Caco-2 (cell line): ENCODE measurements around the gene SUMF2. TPM values are rescaled to one million over a fixed set of nuclear protein-coding genes. Genes with fewer than 3 reads are reported as not detected.

ENCODE experiments used
- BruUV-seq: library from RNA; stranded (reverse); fragments of 400-500 nt; replicated peaks from 2 replicates; lab custom pipeline; 2021; lab: Mats Ljungman, UMichigan
- CTCF ChIA-PET: fragments of 300-600 bp; sonication (Branson Sonifier 250); formaldehyde crosslinking; loops from one replicate; lab custom pipeline; 2022; ENCODE audit warnings: antibody characterized with exemption; lab: Charles Lee
- POLR2A ChIA-PET: fragments of 300-600 bp; sonication (Branson Sonifier 250); formaldehyde crosslinking; loops from one replicate; lab custom pipeline; 2022; ENCODE audit warnings: antibody characterized with exemption; lab: Charles Lee
- DNase-seq, 2 experiments: peaks; one replicate each; pipeline versions ENCODE4 v3.0.0 to v3.0.0-alpha.2; 2020 to 2022
- H3K27me3 ChIP-seq: replicated peaks from 2 replicates; pipeline ENCODE4 v1.6.0; 2011; ENCODE audit warnings: low read length; ENCODE audit not compliant: control insufficient read depth, insufficient read depth
- H3K36me3 ChIP-seq: 2 replicates; pipeline ENCODE4 v1.5.1; 2011; ENCODE audit warnings: low read length; ENCODE audit not compliant: control insufficient read depth, insufficient read depth
- H3K4me1 ChIP-seq: fragments of 250-450 bp; sonication (Bioruptor Pico); 2 replicates; pipeline ENCODE4 v1.5.1; 2020; ENCODE audit warnings: mild to moderate bottlenecking
- H3K4me3 ChIP-seq: 2 replicates; pipeline ENCODE4 v1.5.1; 2011; ENCODE audit warnings: low read depth, mild to moderate bottlenecking, control low read depth, low read length
- H3K9me3 ChIP-seq: fragments of 250-450 bp; sonication (Bioruptor Pico); 2 replicates; pipeline ENCODE4 v1.5.1; 2020; ENCODE audit warnings: mild to moderate bottlenecking, moderate library complexity
- H3K27ac Mint-ChIP-seq: one replicate; pipeline ENCODE4 v1.8.0; 2022; ENCODE audit warnings: mixed read lengths; ENCODE audit not compliant: unreplicated experiment
- H3K27me3 Mint-ChIP-seq: one replicate; pipeline ENCODE4 v1.8.0; 2022; ENCODE audit warnings: mixed read lengths; ENCODE audit not compliant: insufficient read depth, unreplicated experiment
- H3K36me3 Mint-ChIP-seq: one replicate; pipeline ENCODE4 v1.8.0; 2022; ENCODE audit warnings: mild to moderate bottlenecking, mixed read lengths; ENCODE audit not compliant: insufficient read depth, unreplicated experiment
- H3K4me1 Mint-ChIP-seq: one replicate; pipeline ENCODE4 v1.8.0; 2022; ENCODE audit warnings: low read depth, mixed read lengths; ENCODE audit not compliant: unreplicated experiment
- H3K4me3 Mint-ChIP-seq: one replicate; pipeline ENCODE4 v1.8.0; 2022; ENCODE audit warnings: mild to moderate bottlenecking, moderate library complexity, mixed read lengths; ENCODE audit not compliant: unreplicated experiment
- H3K9me3 Mint-ChIP-seq: one replicate; pipeline ENCODE4 v1.8.0; 2022; ENCODE audit warnings: mixed read lengths; ENCODE audit not compliant: unreplicated experiment
- intact Hi-C: fragments of 100-400 bp; cut with micrococcal nuclease; formaldehyde crosslinking; loops from one replicate; pipeline ENCODE4 v1.10.0; 2022; ENCODE audit not compliant: unreplicated experiment
- total RNA-seq: library from RNA; stranded (reverse); gene quantifications from 2 replicates; pipeline ENCODE4 v1.2.3, GENCODE V29; 2022
- TF ChIP-seq, protein P1 (sequence below), 2 experiments: fragments of 200-600 bp in 1 of 2; IDR thresholded peaks; 1 replicate in 1 of 2; 2 replicates in 1 of 2; pipeline versions ENCODE4 v1.5.1 to v1.8.0; 2011 to 2022; ENCODE audit warnings: antibody characterized with exemption in 1 of 2, control low read depth in 1 of 2, inconsistent platforms in 1 of 2, low read depth in 1 of 2, low read length in 1 of 2, mild to moderate bottlenecking in 1 of 2, moderate library complexity in 1 of 2; ENCODE audit not compliant: insufficient read depth in 1 of 2, severe bottlenecking in 1 of 2, unreplicated experiment in 1 of 2

Gene SUMF2
- total RNA-seq, 1 experiment from 2014 or later, result 172 TPM

DNA sequence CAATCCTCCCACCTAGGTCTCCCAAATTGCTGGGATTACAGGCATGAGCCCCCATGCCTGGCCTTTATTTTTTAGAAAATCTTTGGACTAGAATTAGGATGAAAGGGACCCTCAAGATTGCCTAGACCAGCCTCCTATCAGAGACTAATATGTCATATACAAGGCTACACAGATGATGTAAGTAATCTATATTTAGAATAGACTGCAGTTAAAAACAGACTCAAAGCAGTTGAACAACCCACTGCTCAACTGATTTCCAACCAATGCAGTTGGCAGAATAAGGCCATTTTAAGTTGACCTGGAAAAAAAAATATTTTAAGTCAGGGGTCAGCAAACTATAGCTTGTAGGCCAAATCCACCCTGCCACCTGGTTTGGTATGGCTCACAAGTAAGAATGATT, 40.6 kb upstream of the SUMF2 start:
- no peak for DNase-seq
- H3K4me3 ChIP-seq, result no peak overlapping the region
- BruUV-seq, result no TSS peak
- ChIA-PET POLR2A (interaction anchor here (1.5 kb wide), 1 partner anchor 28 kb away, joined by 7 read pairs; the partner anchor contains the start of genes CCT6A and PSPH), CTCF (interaction anchor here (1.1 kb wide), 1 partner anchor 70 kb away, joined by 3 read pairs; no protein-coding TSS in a partner anchor)
- H3K4me3 Mint-ChIP-seq, result no peak overlapping the region
- peaks cover 26% of the 10 kb centered on the region for H3K4me1 ChIP-seq
- intact Hi-C loops, result no loop called here
- peaks cover 8% of the 10 kb centered on the region for H3K4me1 Mint-ChIP-seq
- H3K9me3 ChIP-seq, result no peaks in the 10 kb centered on the region
- no peaks in the 10 kb centered on the region for H3K27me3 ChIP-seq
- TF ChIP-seq, protein P1, sequence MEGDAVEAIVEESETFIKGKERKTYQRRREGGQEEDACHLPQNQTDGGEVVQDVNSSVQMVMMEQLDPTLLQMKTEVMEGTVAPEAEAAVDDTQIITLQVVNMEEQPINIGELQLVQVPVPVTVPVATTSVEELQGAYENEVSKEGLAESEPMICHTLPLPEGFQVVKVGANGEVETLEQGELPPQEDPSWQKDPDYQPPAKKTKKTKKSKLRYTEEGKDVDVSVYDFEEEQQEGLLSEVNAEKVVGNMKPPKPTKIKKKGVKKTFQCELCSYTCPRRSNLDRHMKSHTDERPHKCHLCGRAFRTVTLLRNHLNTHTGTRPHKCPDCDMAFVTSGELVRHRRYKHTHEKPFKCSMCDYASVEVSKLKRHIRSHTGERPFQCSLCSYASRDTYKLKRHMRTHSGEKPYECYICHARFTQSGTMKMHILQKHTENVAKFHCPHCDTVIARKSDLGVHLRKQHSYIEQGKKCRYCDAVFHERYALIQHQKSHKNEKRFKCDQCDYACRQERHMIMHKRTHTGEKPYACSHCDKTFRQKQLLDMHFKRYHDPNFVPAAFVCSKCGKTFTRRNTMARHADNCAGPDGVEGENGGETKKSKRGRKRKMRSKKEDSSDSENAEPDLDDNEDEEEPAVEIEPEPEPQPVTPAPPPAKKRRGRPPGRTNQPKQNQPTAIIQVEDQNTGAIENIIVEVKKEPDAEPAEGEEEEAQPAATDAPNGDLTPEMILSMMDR (IDR thresholded peaks at IDR 0.05; ENCODE audit: insufficient read depth in 1 of 2, low read depth in 1 of 2, low read length in 1 of 2, severe bottlenecking in 1 of 2, unreplicated experiment in 1 of 2), result no peak
- H3K27ac Mint-ChIP-seq, result no peak overlapping the region
- H3K27me3 Mint-ChIP-seq, result no peaks in the 10 kb centered on the region
- peaks cover 11% of the 10 kb centered on the region for H3K36me3 ChIP-seq
- H3K9me3 Mint-ChIP-seq, result no peaks in the 10 kb centered on the region
- peaks cover 87% of the 10 kb centered on the region for H3K36me3 Mint-ChIP-seq

GRCh38 chr7:56026538-56026937, 37.5 kb upstream of the SUMF2 start:
- peaks cover 29% of the 10 kb centered on the region for H3K4me1 ChIP-seq
- no peaks in the 10 kb centered on the region for H3K9me3 ChIP-seq
- H3K27ac Mint-ChIP-seq, result peak overlapping the region; percentile 58
- no peak overlapping the region for H3K4me3 ChIP-seq
- TF ChIP-seq, protein P1 (IDR thresholded peaks at IDR 0.05; ENCODE audit: insufficient read depth in 1 of 2, low read depth in 1 of 2, low read length in 1 of 2, severe bottlenecking in 1 of 2, unreplicated experiment in 1 of 2), result no peak
- intact Hi-C loops, result no loop called here
- H3K36me3 Mint-ChIP-seq, result peaks cover 87% of the 10 kb centered on the region
- no peak for DNase-seq
- BruUV-seq, result no TSS peak
- H3K4me3 Mint-ChIP-seq, result peak overlapping the region; percentile 6
- POLR2A ChIA-PET, result interaction anchor here (0.6 kb wide), 1 partner anchor 25 kb away, joined by 4 read pairs; the partner anchor contains the start of gene PSPH
- peaks cover 23% of the 10 kb centered on the region for H3K4me1 Mint-ChIP-seq
- peaks cover 4% of the 10 kb centered on the region; the same call in 1 of the 2 replicates for H3K36me3 ChIP-seq
- no peaks in the 10 kb centered on the region for H3K27me3 Mint-ChIP-seq
- H3K9me3 Mint-ChIP-seq, result no peaks in the 10 kb centered on the region
- CTCF ChIA-PET, result no interaction called here
- no peaks in the 10 kb centered on the region for H3K27me3 ChIP-seq

DNA sequence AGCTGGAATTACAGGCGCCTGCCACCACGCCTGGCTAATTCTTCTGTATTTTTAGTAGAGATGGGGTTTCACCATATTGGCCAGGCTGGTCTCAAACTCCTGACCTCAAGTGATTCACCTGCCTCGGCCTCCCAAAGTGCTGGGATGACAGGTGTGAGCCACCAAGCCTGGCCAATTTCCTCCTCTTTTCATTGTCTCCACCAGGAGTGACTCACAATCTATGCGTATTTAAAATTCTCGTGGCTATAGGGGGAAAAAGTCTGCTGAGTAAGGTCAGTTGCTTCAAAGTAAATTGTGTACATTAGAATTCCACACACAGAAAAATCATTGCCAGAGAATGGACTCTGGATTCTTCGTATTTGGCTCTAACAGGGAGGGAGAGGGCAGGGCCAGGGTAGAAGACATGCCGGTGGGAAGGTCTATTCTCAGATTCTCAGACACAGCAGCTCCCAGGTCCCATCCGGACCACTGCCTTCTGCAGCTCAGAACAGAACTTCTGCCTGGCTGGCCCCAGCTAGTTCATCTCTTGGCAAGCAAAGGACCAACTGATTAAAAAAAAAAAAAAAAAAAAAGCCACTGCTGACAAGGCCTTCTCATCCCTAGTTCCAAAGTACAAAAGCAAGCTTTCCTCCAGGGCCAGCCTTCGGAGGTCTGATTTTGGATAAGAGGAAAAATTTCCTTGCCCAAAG, 35.0 kb upstream of the SUMF2 start:
- Histone ChIP-seq H3K36me3 (peaks cover 2% of the 10 kb centered on the region; the same call in 1 of the 2 replicates), H3K27me3 (no peaks in the 10 kb centered on the region), H3K4me1 (peaks cover 35% of the 10 kb centered on the region), H3K4me3 (no peak overlapping the region), H3K9me3 (no peaks in the 10 kb centered on the region)
- intact Hi-C loops, result loop anchor here (1.0 to 2.0 kb wide), 2 partner anchors 22 to 35 kb away; partner anchors contain the start of gene SUMF2
- H3K9me3 Mint-ChIP-seq, result no peaks in the 10 kb centered on the region
- ChIA-PET POLR2A (interaction anchor here (0.7 to 1.4 kb wide), 4 partner anchors 8 to 25 kb away, joined by 3 to 31 read pairs (median 4); partner anchors contain the start of genes CCT6A and PSPH), CTCF (interaction anchor here (0.6 to 1.0 kb wide), 3 partner anchors 22 to 65 kb away, joined by 3 to 4 read pairs (median 4); partner anchors contain the start of genes CCT6A, PHKG1 and PSPH)
- peak overlapping the region; percentile 52 for H3K4me3 Mint-ChIP-seq
- peak; percentile 69 for DNase-seq
- TF ChIP-seq, protein P1 (IDR thresholded peaks at IDR 0.05; ENCODE audit: insufficient read depth in 1 of 2, low read depth in 1 of 2, low read length in 1 of 2, severe bottlenecking in 1 of 2, unreplicated experiment in 1 of 2), result no peak
- H3K4me1 Mint-ChIP-seq, result peaks cover 24% of the 10 kb centered on the region
- no peaks in the 10 kb centered on the region for H3K27me3 Mint-ChIP-seq
- peak overlapping the region; percentile 88 for H3K27ac Mint-ChIP-seq
- no TSS peak for BruUV-seq
- H3K36me3 Mint-ChIP-seq, result peaks cover 91% of the 10 kb centered on the region
